WERI-Rb-1 (cell line): ENCODE results near the gene CYB561D1.

Experiments
- DNase-seq: peaks from one replicate; pipeline ENCODE4 v3.0.0-alpha.2; 2020
- H3K27ac ChIP-seq: fragments of 250-450 bp; sonication (Bioruptor Pico); 2 replicates; pipeline ENCODE4 v1.5.1; 2020; ENCODE audit warnings: mild to moderate bottlenecking, moderate library complexity
- H3K27me3 ChIP-seq: fragments of 250-450 bp; sonication (Bioruptor Pico); 2 replicates; pipeline ENCODE4 v1.5.1; 2021; ENCODE audit warnings: mild to moderate bottlenecking, low read depth, moderate library complexity; ENCODE audit not compliant: insufficient read depth, severe bottlenecking
- H3K36me3 ChIP-seq: fragments of 250-450 bp; sonication (Bioruptor Pico); 2 replicates; pipeline ENCODE4 v1.5.1; 2020; ENCODE audit warnings: mild to moderate bottlenecking, moderate library complexity
- H3K4me3 ChIP-seq: 2 replicates; pipeline ENCODE4 v1.5.1; 2011; ENCODE audit warnings: low read depth, mild to moderate bottlenecking, control low read depth, low read length
- H3K9me3 ChIP-seq: fragments of 250-450 bp; sonication (Bioruptor Pico); 2 replicates; pipeline ENCODE4 v1.5.1; 2021; ENCODE audit warnings: mild to moderate bottlenecking, moderate library complexity; ENCODE audit not compliant: severe bottlenecking
- CTCF ChIP-seq: IDR thresholded peaks from 2 replicates; pipeline ENCODE4 v1.5.1; 2011; ENCODE audit warnings: low read depth, mild to moderate bottlenecking, control low read depth, inconsistent platforms, low read length

CYB561D1 gene

GRCh38 chr1:109476825-109477224 lies 17.1 kb upstream of the CYB561D1 start:
- no peak for DNase-seq
- no peak overlapping the region for H3K27ac ChIP-seq
- TF ChIP-seq CTCF = no peak
- no peak overlapping the region for H3K4me3 ChIP-seq
- no peaks in the 10 kb centered on the region for H3K36me3 ChIP-seq
- no peaks in the 10 kb centered on the region for H3K9me3 ChIP-seq
- no peaks in the 10 kb centered on the region for H3K27me3 ChIP-seq

GRCh38 chr1:109477821-109478220 lies 16.1 kb upstream of the CYB561D1 start:
- Histone ChIP-seq H3K9me3 (no peaks in the 10 kb centered on the region), H3K27me3 (no peaks in the 10 kb centered on the region), H3K36me3 (no peaks in the 10 kb centered on the region), H3K4me3 (no peak overlapping the region), H3K27ac (no peak overlapping the region)
- no peak for TF ChIP-seq CTCF
- no peak for DNase-seq

- Histone ChIP-seq H3K27ac (no peak overlapping the region), H3K27me3 (no peaks in the 10 kb centered on the region), H3K36me3 (no peaks in the 10 kb centered on the region)
Observed at GRCh38 chr1:109478806-109479205, 15.1 kb upstream of the CYB561D1 start.

GRCh38 chr1:109479311-109479710 lies 14.6 kb upstream of the CYB561D1 start:
- no peak overlapping the region for H3K4me3 ChIP-seq
- no peaks in the 10 kb centered on the region for H3K27me3 ChIP-seq
- H3K36me3 ChIP-seq = peaks cover 5% of the 10 kb centered on the region; the same call in 1 of the 2 replicates
- no peak for DNase-seq
- no peaks in the 10 kb centered on the region for H3K9me3 ChIP-seq
- H3K27ac ChIP-seq = no peak overlapping the region
- no peak for TF ChIP-seq CTCF

More at GRCh38 chr1:109478806-109479205, 15.1 kb upstream of the CYB561D1 start:
- DNase-seq = no peak
- Histone ChIP-seq H3K9me3 (no peaks in the 10 kb centered on the region), H3K4me3 (no peak overlapping the region)
- TF ChIP-seq CTCF = no peak

- peaks cover 6% of the 10 kb centered on the region; the same call in 1 of the 2 replicates for H3K36me3 ChIP-seq
- TF ChIP-seq CTCF = no peak
- no peak for DNase-seq
- H3K9me3 ChIP-seq = no peaks in the 10 kb centered on the region
- no peak overlapping the region for H3K27ac ChIP-seq
- H3K27me3 ChIP-seq = no peaks in the 10 kb centered on the region
- H3K4me3 ChIP-seq = no peak overlapping the region
Observed at GRCh38 chr1:109479901-109480300, 14.0 kb upstream of the CYB561D1 start.

GRCh38 chr1:109481646-109482045 lies 12.2 kb upstream of the CYB561D1 start:
- H3K36me3 ChIP-seq = peaks cover 20% of the 10 kb centered on the region
- DNase-seq = no peak

More at GRCh38 chr1:109481646-109482045, 12.2 kb upstream of the CYB561D1 start:
- H3K4me3 ChIP-seq = no peak overlapping the region
- H3K27ac ChIP-seq = no peak overlapping the region
- H3K27me3 ChIP-seq = no peaks in the 10 kb centered on the region
- no peak for TF ChIP-seq CTCF
- no peaks in the 10 kb centered on the region for H3K9me3 ChIP-seq
